Erythroblast (primary cell): ENCODE results near the gene POLE.

ENCODE experiments used
- GATA1 ChIP-seq: IDR thresholded peaks from 2 replicates; pipeline ENCODE4 v1.6.1; 2011; ENCODE audit warnings: low read depth, mild to moderate bottlenecking, control low read depth, low read length, moderate library complexity
- POLR2A ChIP-seq: IDR thresholded peaks from 2 replicates; pipeline ENCODE4 v1.6.1; 2011; ENCODE audit warnings: mild to moderate bottlenecking, low read length

- no peak for TF ChIP-seq POLR2A
- no peak for TF ChIP-seq GATA1
These were observed 39.3 kb downstream of the POLE start for GRCh38 chr12:132647858-132648257.
